COR-L47 (cell line): ENCODE results near the gene PTPRO.

ENCODE experiments used
- DNase-seq: peaks from one replicate; lab custom pipeline; 2025; lab: John Stamatoyannopoulos, UW

PTPRO gene

GRCh38 chr12:15446807-15447206 lies 124.5 kb downstream of the PTPRO start:
- no peak for DNase-seq

- DNase-seq = no peak
These were observed 131.3 kb downstream of the PTPRO start for GRCh38 chr12:15453613-15454012.

GRCh38 chr12:15458008-15458407 lies 135.7 kb downstream of the PTPRO start:
- DNase-seq = no peak

GRCh38 chr12:15468911-15469310 lies 146.6 kb downstream of the PTPRO start:
- no peak for DNase-seq

GRCh38 chr12:15469356-15469755 lies 147.0 kb downstream of the PTPRO start:
- DNase-seq = no peak

- DNase-seq = no peak
These were observed 149.7 kb downstream of the PTPRO start for GRCh38 chr12:15472036-15472435.

- no peak for DNase-seq
These were observed 152.5 kb downstream of the PTPRO start for GRCh38 chr12:15474766-15475165.

GRCh38 chr12:15477761-15478160 lies 155.5 kb downstream of the PTPRO start:
- peak; percentile 0 for DNase-seq

- DNase-seq = no peak
These were observed 159.5 kb downstream of the PTPRO start for GRCh38 chr12:15481846-15482245.

GRCh38 chr12:15485466-15485865 lies 163.2 kb downstream of the PTPRO start:
- DNase-seq = no peak

GRCh38 chr12:15486859-15487258 lies 164.6 kb downstream of the PTPRO start:
- DNase-seq = no peak

- no peak for DNase-seq
These were observed 166.2 kb downstream of the PTPRO start for GRCh38 chr12:15488481-15488880.

- DNase-seq = no peak
These were observed 172.2 kb downstream of the PTPRO start for GRCh38 chr12:15494329-15495046.

GRCh38 chr12:15495746-15496145 lies 173.4 kb downstream of the PTPRO start:
- no peak for DNase-seq

GRCh38 chr12:15496738-15497137 lies 174.4 kb downstream of the PTPRO start:
- no peak for DNase-seq

GRCh38 chr12:15497671-15498292 lies 175.5 kb downstream of the PTPRO start:
- DNase-seq = no peak

GRCh38 chr12:15502211-15502610 lies 179.9 kb downstream of the PTPRO start:
- no peak for DNase-seq

GRCh38 chr12:15505616-15506015 lies 183.3 kb downstream of the PTPRO start:
- no peak for DNase-seq

GRCh38 chr12:15515010-15515409 lies 192.7 kb downstream of the PTPRO start:
- DNase-seq = no peak

- peak; percentile 50 for DNase-seq
These were observed 197.8 kb downstream of the PTPRO start for GRCh38 chr12:15520083-15520482.

- no peak for DNase-seq
These were observed 198.5 kb downstream of the PTPRO start for GRCh38 chr12:15520844-15521243.

GRCh38 chr12:15522574-15523187 lies 200.4 kb downstream of the PTPRO start:
- peak; percentile 27 for DNase-seq

GRCh38 chr12:15525441-15525840 lies 203.1 kb downstream of the PTPRO start:
- no peak for DNase-seq
